HEK293T (cell line): ENCODE data around the gene OR8D2.

Experiments used
- ARNT ChIP-seq: fragments of 450-650 bp; IDR thresholded peaks from 2 replicates; pipeline ENCODE4 v1.6.1; 2017; ENCODE audit warnings: mild to moderate bottlenecking
- FOXK2 ChIP-seq: fragments of 450-650 bp; IDR thresholded peaks from 2 replicates; pipeline ENCODE4 v1.6.1; 2016; ENCODE audit warnings: mild to moderate bottlenecking
- SP1 ChIP-seq: fragments of 450-650 bp; IDR thresholded peaks from 2 replicates; pipeline ENCODE4 v1.6.1; 2017

- TF ChIP-seq FOXK2 (no peak), SP1 (no peak), ARNT (no peak)
Observed at GRCh38 chr11:124302347-124303125, 17.5 kb downstream of the OR8D2 start.
